22Rv1 (cell line): ENCODE measurements around the gene XRN1.
"Not testable (repeated sequence)": the region's sequence is repeated elsewhere in the genome, so short reads cannot be mapped to it uniquely, and the experiment has no call there.

Experiments used
- ZFX ChIP-seq: fragments of 450-650 bp; IDR thresholded peaks from 2 replicates; pipeline ENCODE4 v1.6.1; 2017; ENCODE audit warnings: antibody characterized with exemption, borderline replicate concordance
- TF ChIP-seq, protein P1 (sequence below): fragments of 450-650 bp; IDR thresholded peaks from 2 replicates; pipeline ENCODE4 v1.5.1; 2017; ENCODE audit warnings: mild to moderate bottlenecking

GRCh38 chr3:142443060-142443459 lies 4.8 kb downstream of the XRN1 start:
- TF ChIP-seq, protein P1, sequence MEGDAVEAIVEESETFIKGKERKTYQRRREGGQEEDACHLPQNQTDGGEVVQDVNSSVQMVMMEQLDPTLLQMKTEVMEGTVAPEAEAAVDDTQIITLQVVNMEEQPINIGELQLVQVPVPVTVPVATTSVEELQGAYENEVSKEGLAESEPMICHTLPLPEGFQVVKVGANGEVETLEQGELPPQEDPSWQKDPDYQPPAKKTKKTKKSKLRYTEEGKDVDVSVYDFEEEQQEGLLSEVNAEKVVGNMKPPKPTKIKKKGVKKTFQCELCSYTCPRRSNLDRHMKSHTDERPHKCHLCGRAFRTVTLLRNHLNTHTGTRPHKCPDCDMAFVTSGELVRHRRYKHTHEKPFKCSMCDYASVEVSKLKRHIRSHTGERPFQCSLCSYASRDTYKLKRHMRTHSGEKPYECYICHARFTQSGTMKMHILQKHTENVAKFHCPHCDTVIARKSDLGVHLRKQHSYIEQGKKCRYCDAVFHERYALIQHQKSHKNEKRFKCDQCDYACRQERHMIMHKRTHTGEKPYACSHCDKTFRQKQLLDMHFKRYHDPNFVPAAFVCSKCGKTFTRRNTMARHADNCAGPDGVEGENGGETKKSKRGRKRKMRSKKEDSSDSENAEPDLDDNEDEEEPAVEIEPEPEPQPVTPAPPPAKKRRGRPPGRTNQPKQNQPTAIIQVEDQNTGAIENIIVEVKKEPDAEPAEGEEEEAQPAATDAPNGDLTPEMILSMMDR, result not testable (repeated sequence)
- not testable (repeated sequence) for TF ChIP-seq ZFX
